HTR-8/SVneo (cell line): ENCODE results near the gene PDE3B.
"Not testable (repeated sequence)": the region's sequence is repeated elsewhere in the genome, so short reads cannot be mapped to it uniquely, and the experiment has no call there.

Source experiments
- DNase-seq: peaks from one replicate; pipeline ENCODE4 v3.0.0; 2011; ENCODE audit warnings: low spot score, mixed read lengths; ENCODE audit not compliant: insufficient read length
- FAIRE-seq: peaks from 2 replicates; lab custom pipeline; 2011; peaks lifted over from hg19 to GRCh38; lab: Jason Lieb, UNC

Gene PDE3B

GRCh38 chr11:14673421-14673820 lies 29.8 kb downstream of the PDE3B start:
- FAIRE-seq = no peak

GRCh38 chr11:14673824-14674405 lies 30.3 kb downstream of the PDE3B start:
- FAIRE-seq = no peak
- no peak for DNase-seq

More at GRCh38 chr11:14673421-14673820, 29.8 kb downstream of the PDE3B start:
- no peak for DNase-seq

GRCh38 chr11:14676068-14676467 lies 32.5 kb downstream of the PDE3B start:
- FAIRE-seq = peak; percentile 57
- DNase-seq = no peak

GRCh38 chr11:14677146-14677545 lies 33.5 kb downstream of the PDE3B start:
- no peak for DNase-seq
- no peak for FAIRE-seq

- DNase-seq (no peak), FAIRE-seq (no peak)
Measured at GRCh38 chr11:14678350-14678749, 34.7 kb downstream of the PDE3B start.

GRCh38 chr11:14679662-14680061 lies 36.1 kb downstream of the PDE3B start:
- DNase-seq = no peak
- no peak for FAIRE-seq

- not testable (repeated sequence) for FAIRE-seq, DNase-seq
Measured at GRCh38 chr11:14684234-14684915, 40.8 kb downstream of the PDE3B start.

GRCh38 chr11:14687456-14687855 lies 43.9 kb downstream of the PDE3B start:
- no peak for FAIRE-seq
- DNase-seq = no peak

- FAIRE-seq (no peak), DNase-seq (no peak)
Measured at GRCh38 chr11:14687943-14688627, 44.5 kb downstream of the PDE3B start.

GRCh38 chr11:14695656-14696055 lies 52.1 kb downstream of the PDE3B start:
- not testable (repeated sequence) for FAIRE-seq, DNase-seq

GRCh38 chr11:14698771-14699170 lies 55.2 kb downstream of the PDE3B start:
- FAIRE-seq = no peak
- DNase-seq = no peak

GRCh38 chr11:14700593-14700992 lies 57.0 kb downstream of the PDE3B start:
- FAIRE-seq = no peak

GRCh38 chr11:14702760-14703159 lies 59.2 kb downstream of the PDE3B start:
- no peak for DNase-seq
- no peak for FAIRE-seq

More at GRCh38 chr11:14700593-14700992, 57.0 kb downstream of the PDE3B start:
- no peak for DNase-seq

- no peak for FAIRE-seq
- no peak for DNase-seq
Measured at GRCh38 chr11:14703731-14704130, 60.1 kb downstream of the PDE3B start.

GRCh38 chr11:14705067-14705466 lies 61.5 kb downstream of the PDE3B start:
- no peak for DNase-seq
- FAIRE-seq = no peak

GRCh38 chr11:14713496-14714244 lies 70.1 kb downstream of the PDE3B start:
- FAIRE-seq = no peak
- DNase-seq = no peak

GRCh38 chr11:14715669-14716068 lies 72.1 kb downstream of the PDE3B start:
- FAIRE-seq, DNase-seq: not testable (repeated sequence)

GRCh38 chr11:14722496-14722895 lies 78.9 kb downstream of the PDE3B start:
- DNase-seq (no peak), FAIRE-seq (no peak)

GRCh38 chr11:14725150-14725549 lies 81.5 kb downstream of the PDE3B start:
- DNase-seq (no peak), FAIRE-seq (no peak)

GRCh38 chr11:14727215-14727614 lies 83.6 kb downstream of the PDE3B start:
- DNase-seq (no peak), FAIRE-seq (no peak)

- DNase-seq = no peak
- FAIRE-seq = no peak
Measured at GRCh38 chr11:14727746-14728145, 84.1 kb downstream of the PDE3B start.
